H1 (cell line): Measurements from ENCODE around the gene ELL2. TPM values are rescaled to one million over a fixed set of nuclear protein-coding genes. Genes with fewer than 3 reads are reported as not detected.

Experiments used
- CTCF ChIA-PET: fragments of 300-600 bp; sonication (Branson Sonifier 250); formaldehyde crosslinking; loops from one replicate; lab custom pipeline; 2021; ENCODE audit not compliant: partially characterized antibody; lab: Charles Lee
- POLR2A ChIA-PET: fragments of 300-600 bp; sonication (Branson Sonifier 250); formaldehyde crosslinking; loops from one replicate; lab custom pipeline; 2021; ENCODE audit warnings: inconsistent platforms; ENCODE audit not compliant: partially characterized antibody; lab: Charles Lee
- DNase-seq, 2 experiments: peaks; one replicate each; pipeline versions ENCODE4 v3.0.0 to v3.0.0-alpha.2; 2010 to 2022; ENCODE audit warnings: low spot score in 2 of 2, low read depth in 1 of 2, mixed read lengths in 1 of 2
- FAIRE-seq: peaks from 2 replicates; lab custom pipeline; 2011; peaks lifted over from hg19 to GRCh38; lab: Jason Lieb, UNC
- H2AFZ ChIP-seq: 2 replicates; pipeline ENCODE4 v1.8.1; 2012; ENCODE audit warnings: low read length, inconsistent platforms
- H2AK5ac ChIP-seq: 2 replicates; pipeline ENCODE4 v1.6.1; 2013; ENCODE audit warnings: low read depth, low read length
- H2BK120ac ChIP-seq: replicated peaks from 2 replicates; pipeline ENCODE3; 2013; ENCODE audit warnings: low read depth, low read length, inconsistent platforms
- H2BK12ac ChIP-seq: 2 replicates; pipeline ENCODE4 v1.6.1; 2013; ENCODE audit warnings: low read depth, low read length
- H2BK15ac ChIP-seq: 2 replicates; pipeline ENCODE4 v1.6.1; 2013; ENCODE audit warnings: low read length
- H2BK20ac ChIP-seq: 2 replicates; pipeline ENCODE4 v1.6.1; 2013; ENCODE audit warnings: low read length
- H2BK5ac ChIP-seq: 2 replicates; pipeline ENCODE4 v1.6.1; 2013; ENCODE audit warnings: low read depth, low read length
- H3K14ac ChIP-seq: 2 replicates; pipeline ENCODE4 v1.6.1; 2013; ENCODE audit warnings: inconsistent platforms; ENCODE audit not compliant: insufficient read length
- H3K18ac ChIP-seq: 2 replicates; pipeline ENCODE4 v1.6.1; 2013; ENCODE audit warnings: low read length; ENCODE audit errors: extremely low read depth
- H3K23ac ChIP-seq: 2 replicates; pipeline ENCODE4 v1.6.1; 2013; ENCODE audit warnings: inconsistent platforms; ENCODE audit not compliant: insufficient read length
- H3K23me2 ChIP-seq: 2 replicates; pipeline ENCODE4 v1.6.1; 2013; ENCODE audit warnings: low read depth, low read length
- H3K27ac ChIP-seq: 2 replicates; pipeline ENCODE4 v1.6.1; 2011; ENCODE audit warnings: low read depth, low read length, inconsistent platforms
- H3K27me3 ChIP-seq, 4 experiments: replicated peaks in 1 of 4; 1 replicate in 1 of 4; 2 replicates in 3 of 4; pipeline versions ENCODE4 v1.6.1 to v1.8.1; 2011 to 2013; ENCODE audit warnings: low read length in 3 of 4, mild to moderate bottlenecking in 3 of 4, inconsistent platforms in 2 of 4, mixed read lengths in 2 of 4, moderate library complexity in 1 of 4; ENCODE audit not compliant: control insufficient read depth in 3 of 4, insufficient read depth in 3 of 4; ENCODE audit errors: extremely low read depth in 1 of 4
- H3K36me3 ChIP-seq, 4 experiments: 2 replicates each; pipeline versions ENCODE4 v1.6.1 to v1.8.1; 2011 to 2013; ENCODE audit warnings: mild to moderate bottlenecking in 4 of 4, low read length in 3 of 4, moderate library complexity in 2 of 4, control low read depth in 1 of 4, inconsistent platforms in 1 of 4; ENCODE audit not compliant: insufficient read depth in 4 of 4, control insufficient read depth in 2 of 4
- H3K4ac ChIP-seq: replicated peaks from 2 replicates; pipeline ENCODE3; 2013; ENCODE audit warnings: low read length, low read depth, mixed read lengths, inconsistent platforms; ENCODE audit not compliant: insufficient read length
- H3K4me1 ChIP-seq, 4 experiments: replicated peaks in 1 of 4; 1 replicate in 1 of 4; 2 replicates in 3 of 4; pipeline versions ENCODE4 v1.6.1 to v1.8.1; 2011 to 2013; ENCODE audit warnings: low read length in 3 of 4, inconsistent platforms in 2 of 4, mixed read lengths in 1 of 4; ENCODE audit not compliant: insufficient read depth in 4 of 4, control insufficient read depth in 3 of 4
- H3K4me2 ChIP-seq, 2 experiments: 2 replicates each; pipeline versions ENCODE4 v1.6.1 to v1.8.1; 2011 to 2013; ENCODE audit warnings: low read depth in 2 of 2, low read length in 2 of 2, control low read depth in 1 of 2, inconsistent platforms in 1 of 2, mild to moderate bottlenecking in 1 of 2; ENCODE audit not compliant: insufficient read depth in 1 of 2
- H3K4me3 ChIP-seq, 4 experiments: fragments of 200-600, 300-600 bp in 1 of 4; sonication (generic), shearing (Covaris generic), sonication (Bioruptor Twin) in 1 of 4; 2 replicates each; pipeline versions ENCODE4 v1.5.1 to v1.8.1; 2011 to 2016; ENCODE audit warnings: low read length in 4 of 4, low read depth in 3 of 4, control low read depth in 2 of 4, inconsistent platforms in 2 of 4, mild to moderate bottlenecking in 2 of 4, mixed read lengths in 1 of 4, moderate library complexity in 1 of 4; ENCODE audit not compliant: insufficient read depth in 2 of 4; ENCODE audit errors: extremely low read depth in 1 of 4
- H3K56ac ChIP-seq: replicated peaks from 2 replicates; pipeline ENCODE3; 2013; ENCODE audit warnings: low read depth, mild to moderate bottlenecking, mixed read lengths, low read length, inconsistent platforms; ENCODE audit not compliant: insufficient read length
- H3K79me1 ChIP-seq: 2 replicates; pipeline ENCODE4 v1.6.1; 2013; ENCODE audit warnings: low read depth, low read length, control low read depth
- H3K79me2 ChIP-seq, 2 experiments: 2 replicates each; pipeline versions ENCODE4 v1.6.1 to v1.8.1; 2012 to 2013; ENCODE audit warnings: low read length in 2 of 2, mild to moderate bottlenecking in 2 of 2, inconsistent platforms in 1 of 2; ENCODE audit not compliant: insufficient read depth in 2 of 2, control insufficient read depth in 1 of 2
- H3K9ac ChIP-seq, 4 experiments: replicated peaks in 1 of 4; 1 replicate in 1 of 4; 2 replicates in 3 of 4; pipeline versions ENCODE4 v1.6.1 to v1.8.1; 2011 to 2013; ENCODE audit warnings: low read depth in 3 of 4, low read length in 3 of 4, control low read depth in 2 of 4, mild to moderate bottlenecking in 2 of 4, moderate library complexity in 2 of 4, inconsistent platforms in 1 of 4; ENCODE audit errors: extremely low read depth in 1 of 4
- H3K9me3 ChIP-seq, 2 experiments: 2 replicates each; pipeline versions ENCODE4 v1.6.1 to v1.8.1; 2012 to 2013; ENCODE audit warnings: mild to moderate bottlenecking in 2 of 2, moderate library complexity in 2 of 2, control low read depth in 1 of 2, inconsistent platforms in 1 of 2, low read depth in 1 of 2, low read length in 1 of 2, mixed read lengths in 1 of 2; ENCODE audit not compliant: insufficient read depth in 2 of 2
- H4K20me1 ChIP-seq, 2 experiments: replicated peaks in 1 of 2; 2 replicates each; pipeline versions ENCODE3 to v1.8.1; 2011 to 2013; ENCODE audit warnings: inconsistent platforms in 2 of 2, low read length in 2 of 2, mild to moderate bottlenecking in 1 of 2; ENCODE audit not compliant: insufficient read depth in 2 of 2, control insufficient read depth in 1 of 2
- H4K5ac ChIP-seq: 2 replicates; pipeline ENCODE4 v1.6.1; 2013; ENCODE audit warnings: low read length, low read depth, mixed read lengths, inconsistent platforms; ENCODE audit not compliant: insufficient read length
- H4K8ac ChIP-seq: 2 replicates; pipeline ENCODE4 v1.8.0; 2013; ENCODE audit warnings: mild to moderate bottlenecking, moderate library complexity, low read length, inconsistent platforms; ENCODE audit not compliant: insufficient read depth; ENCODE audit errors: extremely low read depth
- H4K91ac ChIP-seq: replicated peaks from 2 replicates; pipeline ENCODE3; 2013; ENCODE audit warnings: low read length, mixed read lengths, inconsistent platforms; ENCODE audit not compliant: insufficient read length
- CTBP2 ChIP-seq: IDR thresholded peaks from 2 replicates; pipeline ENCODE4 v1.7.0; 2011; ENCODE audit warnings: borderline replicate concordance, mild to moderate bottlenecking, moderate library complexity, mixed read lengths, low read length; ENCODE audit not compliant: insufficient read depth, insufficient read length
- EGR1 ChIP-seq: IDR thresholded peaks from 2 replicates; pipeline ENCODE4 v1.6.1; 2011; ENCODE audit warnings: low read depth, low read length, borderline replicate concordance
- HDAC2 ChIP-seq, 2 experiments: fragments of 300-600 bp in 1 of 2; sonication (generic) in 1 of 2; IDR thresholded peaks; 2 replicates each; pipeline ENCODE4 v1.6.1; 2011 to 2012; ENCODE audit warnings: low read depth in 2 of 2, low read length in 2 of 2, mild to moderate bottlenecking in 2 of 2, moderate library complexity in 2 of 2, borderline replicate concordance in 1 of 2, inconsistent platforms in 1 of 2
- KDM4A ChIP-seq: IDR thresholded peaks from one replicate; pipeline ENCODE4 v1.7.1; 2012; ENCODE audit warnings: low read depth, mild to moderate bottlenecking, moderate library complexity, low read length, inconsistent platforms; ENCODE audit not compliant: severe bottlenecking
- PHF8 ChIP-seq: fragments of 200-600 bp; sonication (generic); conservative IDR thresholded peaks from 2 replicates; pipeline ENCODE4 v1.7.1; 2012; ENCODE audit warnings: low read depth, mild to moderate bottlenecking, inconsistent platforms, low read length, moderate library complexity
- SIN3A ChIP-seq, 2 experiments: IDR thresholded peaks in 1 of 2; conservative IDR thresholded peaks in 1 of 2; 2 replicates each; pipeline ENCODE4 v1.6.1; 2011 to 2012; ENCODE audit warnings: low read length in 2 of 2, improper control_type of control experiment in 1 of 2, low read depth in 1 of 2, mild to moderate bottlenecking in 1 of 2
- SIRT6 ChIP-seq: IDR thresholded peaks from one replicate; pipeline ENCODE4 v1.7.1; 2012; ENCODE audit warnings: low read length, inconsistent platforms
- TAF7 ChIP-seq: optimal IDR thresholded peaks from 2 replicates; pipeline ENCODE3; 2011; ENCODE audit warnings: low read depth, mild to moderate bottlenecking, inconsistent platforms, low read length, moderate library complexity, borderline replicate concordance
- TCF12 ChIP-seq: IDR thresholded peaks from 2 replicates; pipeline ENCODE4 v1.6.1; 2011; ENCODE audit warnings: low read depth, mild to moderate bottlenecking, low read length
- ZNF274 ChIP-seq: IDR thresholded peaks from 2 replicates; pipeline ENCODE4 v1.7.0; 2012; ENCODE audit warnings: low read length, borderline replicate concordance; ENCODE audit errors: extremely low read depth
- WGBS, 2 experiments: shearing (Covaris generic) in 1 of 2; methylation state at CpG; one replicate each; pipeline versions ENCODE4 v1.1.6 to v1.1.7; 2013 to 2015; ENCODE audit warnings: low lambda C conversion rate in 2 of 2, mixed read lengths in 2 of 2, inconsistent platforms in 1 of 2, low coverage in 1 of 2, missing lambda C conversion rate in 1 of 2; ENCODE audit not compliant: insufficient replicate concordance in 2 of 2, insufficient coverage in 1 of 2, insufficient read length in 1 of 2; ENCODE audit errors: extremely low coverage in 1 of 2, missing lambda C conversion rate in 1 of 2; 5-methylcytosine and 5-hydroxymethylcytosine counted together
- polyA plus RNA-seq, 7 experiments: library from polyadenylated mRNA; depleted of rRNA in 3 of 7; stranded (reverse) in 5 of 7; unstranded in 2 of 7; fragments of >200 nt in 5 of 7; fragments of 200-250 nt in 2 of 7; gene quantifications; 1 replicate in 5 of 7; 2 replicates in 1 of 7; 4 replicates in 1 of 7; pipeline versions ENCODE4 v1.2.1 to v1.2.3, GENCODE V29; 2011 to 2013; ENCODE audit warnings: missing spikeins in 2 of 7, mixed read lengths in 2 of 7
- total RNA-seq: library from RNA; stranded (reverse); fragmentation: NEBNext Ultra II Directional; extraction: Animal tissue kit (Norgen Biotek cat#: 25700); gene quantifications from 2 replicates; pipeline ENCODE4 v1.2.1, GENCODE V29; 2021
- TF ChIP-seq, protein P1 (sequence below), 3 experiments: IDR thresholded peaks; 1 replicate in 2 of 3; 2 replicates in 1 of 3; pipeline versions ENCODE4 v1.5.1 to v1.6.1; 2011; ENCODE audit warnings: low read length in 3 of 3, mild to moderate bottlenecking in 3 of 3, inconsistent platforms in 2 of 3, low read depth in 1 of 3, moderate library complexity in 1 of 3; ENCODE audit not compliant: insufficient read depth in 1 of 3; ENCODE audit errors: control extremely low read depth in 1 of 3

The ELL2 gene
- total and polyA plus RNA-seq, 2 of the 8 experiments (the other 6 are each of a cell fraction or from before 2014, with no cell fraction given): 6.3 to 29.4 TPM

DNA sequence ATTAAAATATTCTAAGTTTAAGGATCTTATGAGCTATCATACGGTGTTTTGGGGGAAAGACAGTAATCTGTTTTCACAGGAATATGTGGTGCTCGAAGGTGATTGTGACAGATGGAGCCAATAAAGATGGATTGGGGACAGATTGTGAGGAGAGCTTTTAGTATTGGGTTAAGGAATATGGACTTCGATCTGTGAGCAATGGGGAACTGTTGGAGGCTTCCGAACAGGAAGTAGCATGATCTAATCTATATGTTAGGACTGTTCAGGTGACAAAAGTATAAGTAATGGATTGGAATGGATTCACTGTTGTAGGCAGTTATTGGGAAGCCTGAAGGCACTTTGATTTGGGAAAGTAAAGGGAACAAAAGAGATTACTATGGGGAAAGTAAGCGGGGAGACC is 7.4 kb upstream of the ELL2 start:
- ChIA-PET CTCF (interaction anchor here (1.0 to 1.1 kb wide), 2 partner anchors 85 to 367 kb away, joined by 3 read pairs; no protein-coding TSS in a partner anchor), POLR2A (no interaction called here)
- Histone ChIP-seq H3K27me3 (no peaks in the 10 kb centered on the region), H2BK12ac (no peak overlapping the region), H3K4ac (no peak overlapping the region), H3K9me3 (no peaks in the 10 kb centered on the region), H4K5ac (no peak overlapping the region), H3K4me1 (peaks cover 0 to under 1% (median under 1%) of the 10 kb centered on the region in 4 experiments; a peak in 1 of 7 replicates), H2BK15ac (no peak overlapping the region), H4K91ac (no peak overlapping the region), H2BK120ac (no peak overlapping the region), H2AK5ac (no peak overlapping the region), H3K4me3 (no peak overlapping the region), H3K79me2 (no peaks in the 10 kb centered on the region), H2AFZ (no peak overlapping the region), H3K79me1 (no peaks in the 10 kb centered on the region), H3K27ac (no peak overlapping the region), H2BK5ac (no peak overlapping the region), H2BK20ac (no peak overlapping the region), H3K14ac (no peak overlapping the region), H3K36me3 (no peaks in the 10 kb centered on the region), H3K23ac (no peak overlapping the region), H4K20me1 (no peaks in the 10 kb centered on the region), H3K23me2 (no peaks in the 10 kb centered on the region), H3K18ac (no peak overlapping the region), H4K8ac (no peak overlapping the region), H3K9ac (no peak overlapping the region), H3K4me2 (no peak overlapping the region), H3K56ac (no peak overlapping the region)
- DNase-seq (no peak), FAIRE-seq (no peak)
- WGBS, 2 experiments: 91% methylated on average over 5 of the region's 5 CpGs; no CpG with 5 or more reads in 1 of the 2 experiments
- TF ChIP-seq, protein P1, sequence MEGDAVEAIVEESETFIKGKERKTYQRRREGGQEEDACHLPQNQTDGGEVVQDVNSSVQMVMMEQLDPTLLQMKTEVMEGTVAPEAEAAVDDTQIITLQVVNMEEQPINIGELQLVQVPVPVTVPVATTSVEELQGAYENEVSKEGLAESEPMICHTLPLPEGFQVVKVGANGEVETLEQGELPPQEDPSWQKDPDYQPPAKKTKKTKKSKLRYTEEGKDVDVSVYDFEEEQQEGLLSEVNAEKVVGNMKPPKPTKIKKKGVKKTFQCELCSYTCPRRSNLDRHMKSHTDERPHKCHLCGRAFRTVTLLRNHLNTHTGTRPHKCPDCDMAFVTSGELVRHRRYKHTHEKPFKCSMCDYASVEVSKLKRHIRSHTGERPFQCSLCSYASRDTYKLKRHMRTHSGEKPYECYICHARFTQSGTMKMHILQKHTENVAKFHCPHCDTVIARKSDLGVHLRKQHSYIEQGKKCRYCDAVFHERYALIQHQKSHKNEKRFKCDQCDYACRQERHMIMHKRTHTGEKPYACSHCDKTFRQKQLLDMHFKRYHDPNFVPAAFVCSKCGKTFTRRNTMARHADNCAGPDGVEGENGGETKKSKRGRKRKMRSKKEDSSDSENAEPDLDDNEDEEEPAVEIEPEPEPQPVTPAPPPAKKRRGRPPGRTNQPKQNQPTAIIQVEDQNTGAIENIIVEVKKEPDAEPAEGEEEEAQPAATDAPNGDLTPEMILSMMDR (IDR thresholded peaks at IDR 0.05; ENCODE audit: control extremely low read depth in 1 of 3, insufficient read depth in 1 of 3, low read depth in 1 of 3, low read length in 3 of 3): no peak
- TF ChIP-seq PHF8: no peak
- TF ChIP-seq ZNF274: no peak
- no peak for TF ChIP-seq SIRT6
- TF ChIP-seq TCF12: no peak
- no peak for TF ChIP-seq KDM4A
- TF ChIP-seq HDAC2 (IDR thresholded peaks at IDR 0.05; ENCODE audit: borderline replicate concordance in 1 of 2, low read depth in 2 of 2, low read length in 2 of 2): no peak
- TF ChIP-seq TAF7: no peak
- no peak for TF ChIP-seq SIN3A (conservative IDR thresholded peaks at IDR 0.05 in 1 of 2, IDR thresholded peaks at IDR 0.05 in 1 of 2; ENCODE audit: low read depth in 1 of 2, low read length in 2 of 2)
- TF ChIP-seq CTBP2: no peak
- TF ChIP-seq EGR1: no peak
